K562 (cell line): ENCODE measurements around the gene LYRM7. TPM values are rescaled to one million over a fixed set of nuclear protein-coding genes. Genes with fewer than 3 reads are reported as not detected.

ENCODE experiments used
- ARID3B ChIP-seq: fragments of 250-450 bp; sonication (Bioruptor Pico); IDR thresholded peaks from 2 replicates; pipeline ENCODE4 v1.4.0; 2020; ENCODE audit warnings: borderline replicate concordance
- ATF7 ChIP-seq: fragments of 450-650 bp; IDR thresholded peaks from 2 replicates; pipeline ENCODE4 v1.7.1; 2014; ENCODE audit warnings: mild to moderate bottlenecking, moderate library complexity
- BCL6 ChIP-seq: fragments of 250-450 bp; sonication (Bioruptor Pico); IDR thresholded peaks from 2 replicates; pipeline ENCODE4 v1.4.0; 2020
- BRD4 ChIP-seq: fragments of 200-600 bp; sonication (generic); IDR thresholded peaks from 2 replicates; pipeline ENCODE4 v1.6.1; 2017; ENCODE audit warnings: inconsistent platforms
- CEBPB ChIP-seq: fragments of 450-650 bp; IDR thresholded peaks from 2 replicates; pipeline ENCODE4 v1.6.1; 2016; ENCODE audit warnings: missing genetic modification characterization, missing compliant biosample characterization
- CREB3L1 ChIP-seq: fragments of 450-650 bp; IDR thresholded peaks from 2 replicates; pipeline ENCODE4 v1.6.1; 2014; ENCODE audit warnings: low read depth, mild to moderate bottlenecking, moderate library complexity, borderline replicate concordance
- MEF2D ChIP-seq: conservative IDR thresholded peaks from 2 replicates; pipeline ENCODE4 v1.6.1; 2016; ENCODE audit warnings: low read depth, missing genetic modification characterization, missing compliant biosample characterization
- MYC ChIP-seq, 2 experiments: fragments of 250-450 bp in 1 of 2; sonication (Bioruptor Pico) in 1 of 2; IDR thresholded peaks; 2 replicates each; pipeline versions ENCODE4 v1.5.1 to v1.6.1; 2012 to 2021; ENCODE audit warnings: low read depth in 2 of 2, borderline replicate concordance in 1 of 2, improper control_type of control experiment in 1 of 2, low read length in 1 of 2, mild to moderate bottlenecking in 1 of 2, moderate library complexity in 1 of 2
- PBX2 ChIP-seq, 2 experiments: IDR thresholded peaks in 1 of 2; conservative IDR thresholded peaks in 1 of 2; 2 replicates each; pipeline ENCODE4 v1.6.1; 2016; ENCODE audit warnings: low read depth in 2 of 2, mild to moderate bottlenecking in 1 of 2, missing compliant biosample characterization in 1 of 2, missing genetic modification characterization in 1 of 2, moderate library complexity in 1 of 2
- PHF8 ChIP-seq: fragments of 200-600 bp; sonication (generic); IDR thresholded peaks from 2 replicates; pipeline ENCODE4 v1.6.1; 2012; ENCODE audit warnings: mixed run types, mild to moderate bottlenecking, inconsistent platforms, low read length, moderate library complexity, borderline replicate concordance
- POLR2G ChIP-seq: fragments of 200-400 bp; formaldehyde crosslinking; IDR thresholded peaks from 2 replicates; pipeline ENCODE4 v1.6.1; 2017; ENCODE audit warnings: low read depth, mild to moderate bottlenecking, antibody characterized with exemption, low read length, moderate library complexity
- PTTG1 ChIP-seq: fragments of 450-650 bp; IDR thresholded peaks from 2 replicates; pipeline ENCODE4 v1.6.1; 2016; ENCODE audit warnings: low read depth, mild to moderate bottlenecking, missing genetic modification characterization, missing compliant biosample characterization
- RBM34 ChIP-seq: fragments of 200-400 bp; formaldehyde crosslinking; IDR thresholded peaks from 2 replicates; pipeline ENCODE4 v1.6.1; 2018; ENCODE audit warnings: low read length, borderline replicate concordance; ENCODE audit not compliant: insufficient read depth
- SIRT6 ChIP-seq: IDR thresholded peaks from one replicate; pipeline ENCODE4 v1.6.1; 2012; ENCODE audit warnings: low read depth, mild to moderate bottlenecking, control low read depth, inconsistent platforms, low read length, moderate library complexity
- SREBF2 ChIP-seq: sonication (generic); formaldehyde crosslinking; IDR thresholded peaks from 2 replicates; pipeline ENCODE4 v1.4.0; 2020; ENCODE audit warnings: mild to moderate bottlenecking, missing genetic modification reagents
- STAT6 ChIP-seq: sonication (generic); formaldehyde crosslinking; IDR thresholded peaks from 2 replicates; pipeline ENCODE4 v1.8.1; 2023; ENCODE audit warnings: mild to moderate bottlenecking, missing genetic modification reagents
- TAF7 ChIP-seq: fragments of 450-650 bp; IDR thresholded peaks from 2 replicates; pipeline ENCODE4 v1.6.1; 2016; ENCODE audit warnings: missing genetic modification characterization, missing compliant biosample characterization
- TAL1 ChIP-seq: fragments of 450-650 bp; IDR thresholded peaks from 2 replicates; pipeline ENCODE4 v1.6.1; 2016; ENCODE audit warnings: mild to moderate bottlenecking
- ZNF224 ChIP-seq: sonication (generic); formaldehyde crosslinking; IDR thresholded peaks from 2 replicates; pipeline ENCODE4 v1.8.0; 2022; ENCODE audit warnings: mild to moderate bottlenecking, missing genetic modification reagents
- polyA plus RNA-seq, 8 experiments: library from polyadenylated mRNA; depleted of rRNA in 4 of 8; stranded (reverse) in 5 of 8; unstranded in 3 of 8; fragments of >200 nt; fragmentation: Nextera tagmentation in 2 of 8; fragmentation: Illumina TruSeq in 1 of 8; extraction: Ambion mirVana in 2 of 8; extraction: Trizol in 1 of 8; gene quantifications; 2 replicates each; pipeline versions ENCODE4 v1.2.1 to v1.2.3, GENCODE V29; 2011 to 2014; ENCODE audit warnings: inconsistent platforms in 1 of 8, missing spikeins in 1 of 8
- total RNA-seq, 7 experiments: library from RNA; depleted of rRNA in 6 of 7; stranded (reverse); fragments of >200 nt in 6 of 7; fragmentation: Illumina TruSeq in 2 of 7; extraction: Trizol in 2 of 7; gene quantifications; 2 replicates each; pipeline versions ENCODE4 v1.2.1 to v1.2.3, GENCODE V29; 2011 to 2021; ENCODE audit warnings: low replicate concordance in 1 of 7

The LYRM7 gene
- total and polyA plus RNA-seq, 9 of the 15 experiments (the other 6 are each of a cell fraction or from before 2014, with no cell fraction given): 16.2 to 70.1 (median 33.3) TPM

- TF ChIP-seq SIRT6 (no peak), POLR2G (no peak), PTTG1 (tag) (no peak), STAT6 (CRISPR knock-in tag) (no peak), TAL1 (no peak), BRD4 (no peak), CEBPB (tag) (peak; percentile 85), CREB3L1 (no peak), ATF7 (no peak), SREBF2 (CRISPR knock-in tag) (no peak), MEF2D (tag) (no peak), PBX2 (CRISPR knock-in tag; IDR thresholded peaks at IDR 0.05; ENCODE audit: low read depth) (no peak), PBX2 (tag; conservative IDR thresholded peaks at IDR 0.05; ENCODE audit: low read depth) (no peak), RBM34 (no peak), ARID3B (CRISPR knock-in tag) (no peak), ZNF224 (no peak), MYC (IDR thresholded peaks at IDR 0.05; ENCODE audit: low read depth, low read length) (no peak), MYC (CRISPR knock-in tag; IDR thresholded peaks at IDR 0.05; ENCODE audit: borderline replicate concordance, low read depth) (no peak), TAF7 (tag) (peak; percentile 56; the same call in 1 of the 2 replicates), PHF8 (no peak), BCL6 (0 out of 2 replicates have a peak, but pooled peaks have one; percentile 26)
Observed at GRCh38 chr5:131169810-131170539, 769 bp upstream of the LYRM7 start (continued).
